Measurements from ENCODE around the gene GALNT1. TPM values are rescaled to one million over a fixed set of nuclear protein-coding genes. Genes with fewer than 3 reads are reported as not detected.

GALNT1 gene
- total RNA-seq, 1 donor from 2014 or later = 87.8 TPM

DNA sequence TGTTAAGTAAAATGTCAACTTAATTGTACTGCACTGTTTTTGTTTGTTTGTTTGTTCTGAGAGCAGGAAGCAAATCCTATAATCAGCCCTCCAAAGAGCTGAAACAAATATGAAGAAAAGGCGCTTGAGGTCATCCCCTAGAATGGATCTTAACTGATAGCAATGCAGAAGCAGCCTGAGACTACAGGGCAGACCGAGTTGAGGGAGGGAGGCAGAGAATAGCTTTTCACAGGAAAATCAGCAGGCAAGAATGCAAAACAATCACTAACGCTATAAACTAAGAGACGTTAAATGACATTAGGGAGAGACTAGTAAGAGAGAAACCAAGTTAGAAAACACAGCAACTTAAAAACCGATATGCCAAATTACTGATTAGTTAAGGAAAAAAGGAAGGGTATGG, 37.2 kb downstream of the GALNT1 start:
- DNase-seq = no peak

DNA sequence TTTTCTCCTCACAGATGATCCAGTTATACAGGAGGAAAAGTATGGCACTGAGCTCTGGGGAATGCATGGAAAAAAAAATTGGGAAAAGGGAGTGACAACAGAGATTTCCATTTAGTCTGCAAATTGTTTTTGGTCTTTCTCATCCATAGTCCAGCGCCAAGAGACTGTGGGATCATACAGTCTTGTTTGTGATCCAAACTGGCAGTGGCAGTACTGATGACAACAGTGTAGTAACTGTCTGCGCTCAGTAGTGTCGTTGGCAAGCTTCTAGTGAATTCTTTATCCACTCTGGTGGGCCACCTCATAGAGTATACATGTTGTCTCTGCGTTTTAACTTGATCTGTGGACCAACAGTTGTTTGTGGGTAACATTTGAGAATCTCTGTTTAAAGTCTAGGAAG, 37.9 kb downstream of the GALNT1 start:
- DNase-seq = no peak

DNA sequence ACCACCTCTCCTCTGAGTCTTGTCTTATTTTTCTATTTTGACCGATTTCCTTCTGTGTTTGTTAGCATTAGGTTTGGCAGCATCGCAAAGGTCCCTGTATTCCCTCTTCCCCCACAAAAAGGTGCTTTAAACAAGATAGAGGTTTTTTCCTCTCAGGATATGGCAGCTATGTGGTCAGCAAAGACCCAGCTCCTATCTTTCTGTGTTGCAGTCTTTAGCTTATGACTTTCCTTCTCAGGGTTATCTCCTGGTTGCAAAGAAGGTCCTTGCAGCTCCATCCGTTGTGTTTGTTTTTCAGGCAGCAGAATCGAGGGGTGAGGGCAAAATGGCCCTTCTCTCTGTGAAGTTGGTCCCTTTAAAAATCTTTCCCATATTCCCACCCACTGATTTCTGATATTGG, 38.4 kb downstream of the GALNT1 start:
- DNase-seq = no peak

GRCh38 chr18:35620765-35621164, 39.2 kb downstream of the GALNT1 start:
- DNase-seq = no peak

- DNase-seq = no peak
These were observed 41.7 kb downstream of the GALNT1 start for GRCh38 chr18:35623255-35623654.

GRCh38 chr18:35624146-35624545, 42.6 kb downstream of the GALNT1 start:
- no peak for DNase-seq

- no peak for DNase-seq
These were observed 43.7 kb downstream of the GALNT1 start for GRCh38 chr18:35625232-35625631.

DNA sequence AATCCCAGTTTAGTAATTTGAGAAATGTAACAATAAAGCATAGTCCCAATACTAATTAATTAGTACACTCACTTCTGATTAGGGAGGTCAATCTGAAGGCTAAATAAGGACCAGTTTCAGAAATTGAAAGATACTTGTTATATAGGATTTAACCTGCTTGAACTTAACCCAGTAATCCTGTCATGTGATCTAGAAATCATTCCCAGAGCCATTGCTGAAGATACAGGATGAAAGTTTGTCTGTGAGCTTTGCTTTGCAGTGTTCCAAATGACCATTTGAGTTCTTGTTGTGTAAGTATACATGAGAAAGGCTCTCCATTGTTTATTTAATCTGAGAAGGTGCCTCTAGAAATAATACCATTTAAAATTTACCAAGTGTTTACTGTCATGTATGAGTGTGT, 52.2 kb downstream of the GALNT1 start:
- no peak for DNase-seq

GRCh38 chr18:35634323-35634722, 52.8 kb downstream of the GALNT1 start:
- no peak for DNase-seq

DNA sequence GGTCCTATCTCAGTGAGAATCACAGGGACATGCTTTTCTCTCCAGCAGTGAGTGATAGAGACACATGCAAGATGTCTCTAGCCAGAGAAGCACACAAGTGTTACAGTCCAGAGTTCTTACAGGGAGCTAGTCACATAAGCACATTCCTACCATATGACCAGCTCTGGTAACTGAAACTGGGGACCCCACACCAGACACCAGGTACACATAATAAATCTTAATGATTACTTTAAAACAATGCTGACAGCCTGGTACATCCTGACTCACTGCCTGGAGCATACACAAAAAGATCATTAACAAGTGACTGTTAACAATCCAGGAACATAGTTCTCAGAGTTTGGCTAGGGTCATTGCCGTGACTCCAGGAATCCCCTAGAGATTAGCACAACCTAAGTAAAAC, 53.6 kb downstream of the GALNT1 start:
- DNase-seq = no peak

DNA sequence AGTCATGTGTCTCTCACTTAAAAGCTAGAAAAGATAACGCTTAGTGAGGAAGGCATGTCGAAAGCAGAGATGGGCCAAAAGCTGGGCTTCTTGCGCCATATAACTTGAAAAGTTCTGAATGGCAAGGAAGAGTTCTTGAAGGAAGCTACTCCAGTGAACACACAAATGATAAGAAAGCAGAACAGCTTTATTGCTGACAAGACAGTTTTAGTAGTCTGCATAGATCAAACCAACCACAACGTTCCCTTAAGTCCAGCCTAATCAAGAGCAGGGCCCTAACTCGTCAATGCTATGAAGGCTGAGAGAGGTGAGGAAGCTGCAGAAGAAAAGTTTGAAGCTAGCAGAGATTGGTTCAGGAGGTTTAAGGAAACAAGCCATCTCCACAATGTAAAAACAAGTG, 55.7 kb downstream of the GALNT1 start:
- no peak for DNase-seq

DNA sequence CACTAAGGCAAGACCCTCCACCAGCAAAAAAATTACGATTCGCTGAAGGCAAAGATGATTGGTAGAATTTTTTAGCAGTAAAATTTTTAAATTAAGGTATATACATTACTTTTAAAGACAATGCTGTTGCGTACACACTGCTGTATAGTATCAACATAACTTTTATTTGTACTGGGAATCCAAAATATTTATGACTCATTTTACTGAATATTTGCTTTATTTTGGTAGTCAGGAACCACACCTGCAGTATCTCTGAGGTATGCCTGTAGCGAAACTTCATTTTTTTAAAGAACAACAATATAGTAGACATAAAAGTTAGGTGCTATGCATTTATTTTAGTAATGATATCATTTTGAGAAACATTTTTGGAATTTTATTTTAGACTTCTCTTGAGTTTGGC, 57.8 kb downstream of the GALNT1 start:
- DNase-seq = no peak

DNA sequence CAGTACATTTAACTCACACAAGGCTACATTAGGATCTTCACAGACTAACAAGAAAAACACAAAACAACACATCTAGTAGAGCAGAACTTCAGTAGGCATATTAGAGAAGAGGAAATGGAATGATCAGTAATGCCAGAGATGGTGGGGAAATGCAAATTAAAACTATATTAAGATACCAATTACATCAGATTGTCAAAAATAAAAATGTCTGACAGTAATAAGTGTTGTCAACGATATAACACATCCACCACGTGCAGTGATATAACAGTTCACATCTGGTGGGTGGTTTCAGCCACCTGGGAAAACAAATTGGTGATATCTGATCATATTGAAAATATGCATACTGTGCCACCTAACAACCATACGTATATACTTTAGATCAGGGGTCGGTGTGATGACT, 59.9 kb downstream of the GALNT1 start:
- DNase-seq = no peak

- DNase-seq = no peak
These were observed 60.4 kb downstream of the GALNT1 start for GRCh38 chr18:35641916-35642315.

DNA sequence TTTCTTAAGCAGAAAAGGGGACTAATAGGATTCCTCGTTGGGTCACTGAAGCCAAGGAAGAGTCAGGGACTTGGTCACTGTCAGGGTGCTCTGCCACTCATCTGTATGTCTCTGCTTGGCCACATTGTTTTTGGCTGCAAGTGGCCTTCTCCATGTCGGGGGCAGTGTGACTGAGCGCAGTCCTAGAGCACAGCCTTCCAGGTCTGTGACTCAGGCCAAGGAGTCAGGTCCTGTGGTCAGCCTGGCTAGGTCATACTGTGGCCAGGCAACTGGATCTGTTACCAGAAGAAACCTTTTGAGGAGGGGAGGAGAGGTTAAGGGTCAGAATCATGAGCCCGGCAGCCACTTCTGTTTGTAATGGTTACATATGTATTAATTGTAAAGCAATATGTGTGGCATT, 61.3 kb downstream of the GALNT1 start:
- DNase-seq = no peak

- DNase-seq = no peak
These were observed 64.9 kb downstream of the GALNT1 start for GRCh38 chr18:35646449-35646848.

DNA sequence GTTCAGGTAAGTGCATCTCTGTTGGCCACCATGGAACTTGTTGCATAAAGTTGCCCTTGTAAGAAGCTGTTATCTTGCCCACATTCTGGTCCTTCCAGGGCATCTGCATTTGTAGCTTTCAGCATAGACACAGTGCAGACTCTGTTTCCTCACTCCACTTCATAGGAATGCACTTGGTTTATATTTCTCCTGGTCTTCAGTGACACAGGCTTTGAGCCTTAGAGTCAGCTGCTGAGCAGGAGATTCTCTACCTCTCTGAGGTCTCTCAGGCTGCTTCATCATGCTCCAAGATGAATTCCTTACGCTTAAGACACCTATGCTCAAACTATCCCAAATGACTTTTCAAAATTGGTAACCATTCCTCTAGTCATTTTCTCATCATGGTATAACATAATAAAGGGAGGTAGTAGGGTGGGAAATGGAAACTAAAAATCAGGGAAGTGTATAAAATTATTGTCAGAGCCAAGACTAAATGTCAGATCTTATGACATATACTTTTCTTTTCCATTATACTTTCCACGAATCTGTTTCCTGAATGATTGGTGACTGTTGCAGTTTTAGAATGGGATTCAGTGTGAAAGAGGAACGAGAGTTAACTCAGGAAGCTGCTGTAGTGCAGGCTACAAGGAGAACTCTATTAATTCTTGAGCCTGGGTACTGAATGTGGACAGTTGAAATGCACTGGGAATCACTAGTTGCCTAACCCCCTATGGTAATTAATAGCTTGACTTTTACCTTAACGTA, 72.0 kb downstream of the GALNT1 start:
- DNase-seq = no peak

DNA sequence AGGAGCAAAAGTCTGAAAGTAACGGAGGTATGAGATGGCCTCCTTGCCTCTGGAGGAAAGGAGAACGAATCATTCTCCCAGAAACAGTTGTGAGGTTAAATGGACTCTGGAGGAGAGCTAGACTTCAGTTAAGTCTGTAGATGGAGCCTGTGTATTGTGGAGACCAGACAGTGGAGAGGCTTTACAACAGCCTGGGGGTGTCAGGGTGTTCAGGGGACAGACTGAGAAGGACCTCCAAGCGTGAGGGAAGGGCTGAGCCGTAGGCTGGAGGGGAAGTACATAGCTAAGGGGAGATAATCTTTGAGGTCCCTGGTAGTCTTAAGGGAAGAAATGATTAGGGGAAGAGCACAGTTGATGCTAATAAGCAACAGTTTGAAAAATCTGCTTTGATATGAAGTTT, 76.6 kb downstream of the GALNT1 start:
- DNase-seq = no peak

DNA sequence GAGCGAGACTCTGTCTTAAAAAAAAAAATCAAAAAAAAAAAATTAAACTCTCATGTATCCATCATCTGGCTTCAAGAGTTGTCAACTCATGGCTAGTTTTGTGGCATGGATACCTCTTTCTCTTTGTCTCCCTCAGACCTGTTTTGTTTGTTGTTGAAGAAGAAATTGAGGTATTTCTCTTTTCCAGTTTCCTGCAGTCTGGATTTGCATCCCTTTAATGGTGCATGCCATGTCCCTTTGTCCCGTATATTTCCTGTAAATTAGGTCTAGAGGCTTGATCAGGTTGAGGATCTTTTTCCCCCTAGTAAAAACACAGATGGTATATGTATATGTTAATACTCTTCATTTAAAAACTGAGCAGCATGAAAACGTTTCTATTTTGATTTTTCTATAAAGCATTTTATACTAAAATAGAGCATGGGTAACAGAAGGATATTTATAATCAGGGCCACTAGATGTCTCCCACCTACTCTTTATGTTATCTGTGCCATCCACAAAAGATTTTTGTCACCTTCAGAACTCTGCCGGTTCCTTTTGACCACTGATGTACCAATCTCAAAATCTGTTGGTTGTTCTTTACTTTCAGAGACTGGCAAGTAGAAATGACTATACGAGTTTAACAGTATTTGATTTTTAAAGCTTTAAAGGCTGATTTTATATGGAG, 80.1 kb downstream of the GALNT1 start:
- DNase-seq = no peak

GRCh38 chr18:35662293-35663062, 80.9 kb downstream of the GALNT1 start:
- no peak for DNase-seq

- no peak for DNase-seq
These were observed 90.5 kb downstream of the GALNT1 start for GRCh38 chr18:35671966-35672603.

DNA sequence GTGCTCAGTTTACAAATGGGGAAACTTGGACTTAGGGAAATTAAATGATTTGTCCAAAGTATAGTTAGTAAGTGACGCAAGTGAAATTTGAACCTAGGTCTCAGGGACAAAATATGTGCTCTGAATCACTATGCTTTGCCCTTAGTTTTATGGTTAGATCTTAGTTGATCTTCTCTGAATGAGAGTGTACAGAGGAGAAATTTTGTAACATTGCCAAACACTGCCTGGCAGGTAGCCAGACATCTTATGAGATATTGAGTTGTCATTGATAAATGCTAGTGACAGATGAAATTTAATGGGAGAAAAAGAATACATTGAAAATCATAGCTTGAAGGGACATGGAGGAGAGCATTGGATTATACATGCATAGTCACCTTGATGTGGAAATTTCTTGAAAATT, 91.4 kb downstream of the GALNT1 start:
- no peak for DNase-seq

- no peak for DNase-seq
These were observed 92.1 kb downstream of the GALNT1 start for GRCh38 chr18:35673682-35674081.

Data from occipital lobe (tissue), 2 donors.